IPS-18c (cell line): Measurements from ENCODE around the gene LYZL1.
"Not testable (repeated sequence)": the region's sequence is repeated elsewhere in the genome, so short reads cannot be mapped to it uniquely, and the experiment has no call there.

ENCODE experiments used
- H3K4me3 ChIP-seq: 2 replicates; pipeline ENCODE4 v1.7.0; 2013; ENCODE audit warnings: low read depth, mild to moderate bottlenecking, low read length, moderate library complexity; ENCODE audit not compliant: insufficient read depth
- H3K9me3 ChIP-seq: one replicate; pipeline ENCODE4 v1.6.1; 2013; ENCODE audit warnings: mild to moderate bottlenecking, low read length, moderate library complexity; ENCODE audit not compliant: control insufficient read depth, insufficient read depth

Gene LYZL1

DNA sequence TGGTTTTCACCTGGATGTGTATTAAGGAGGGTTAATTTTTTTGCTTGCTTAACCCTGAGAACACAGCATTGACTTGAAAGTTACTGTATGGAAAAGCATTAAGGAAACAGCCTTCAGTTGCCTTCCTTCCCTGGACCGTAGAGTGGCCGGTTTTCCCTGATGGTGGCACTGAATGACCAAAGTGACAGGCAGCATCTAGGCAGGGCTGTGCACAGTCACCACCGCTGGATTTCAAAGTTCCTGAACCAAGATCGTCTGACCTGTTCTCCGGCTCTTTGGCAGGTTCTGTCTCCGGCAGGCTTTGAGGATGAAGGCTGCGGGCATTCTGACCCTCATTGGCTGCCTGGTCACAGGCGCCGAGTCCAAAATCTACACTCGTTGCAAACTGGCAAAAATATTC, 2.7 kb downstream of the LYZL1 start:
- not testable (repeated sequence) for H3K9me3 ChIP-seq, H3K4me3 ChIP-seq

DNA sequence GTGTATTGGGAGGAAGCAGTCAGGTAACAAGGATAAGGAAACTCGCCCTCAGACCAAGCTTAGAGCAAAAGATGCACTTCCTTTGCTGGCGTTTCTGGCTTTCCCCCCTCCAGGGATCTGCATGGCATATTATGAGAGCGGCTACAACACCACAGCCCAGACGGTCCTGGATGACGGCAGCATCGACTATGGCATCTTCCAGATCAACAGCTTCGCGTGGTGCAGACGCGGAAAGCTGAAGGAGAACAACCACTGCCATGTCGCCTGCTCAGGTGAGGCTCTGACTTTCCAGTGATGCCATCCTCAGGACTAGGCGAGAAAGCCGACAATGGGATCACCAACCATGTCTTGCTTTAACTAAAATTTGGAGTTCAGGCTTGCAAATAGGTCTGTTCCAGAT, 3.5 kb downstream of the LYZL1 start:
- not testable (repeated sequence) for H3K9me3 ChIP-seq, H3K4me3 ChIP-seq

DNA sequence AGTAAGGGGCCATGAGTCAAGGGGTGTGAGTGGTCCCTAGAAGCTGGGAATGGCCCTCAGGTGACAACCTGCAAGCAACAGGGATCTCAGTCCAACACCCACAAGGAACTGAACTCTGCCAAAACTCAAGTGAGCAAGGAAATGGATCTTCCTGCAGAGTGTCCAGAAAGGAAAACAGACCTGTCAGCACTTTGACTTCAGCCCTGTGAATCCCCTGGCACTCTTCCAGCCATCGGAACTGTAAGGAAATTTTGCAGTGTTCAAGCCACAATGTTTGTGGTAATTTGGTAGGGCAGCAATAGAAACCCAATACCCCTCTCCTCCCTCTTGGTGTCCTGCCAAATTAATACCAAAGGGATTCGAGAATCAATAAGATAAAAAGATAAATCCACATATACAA, 6.9 kb downstream of the LYZL1 start:
- Histone ChIP-seq H3K9me3 (peaks cover 2% of the 10 kb centered on the region), H3K4me3 (no peak overlapping the region; the same call in 1 of the 2 replicates)

GRCh38 chr10:29297678-29298077, 8.8 kb downstream of the LYZL1 start:
- H3K9me3 ChIP-seq = peaks cover 4% of the 10 kb centered on the region
- no peak overlapping the region for H3K4me3 ChIP-seq

- no peak overlapping the region for H3K4me3 ChIP-seq
- peaks cover 4% of the 10 kb centered on the region for H3K9me3 ChIP-seq
These were observed 12.6 kb downstream of the LYZL1 start for GRCh38 chr10:29301359-29301910.

DNA sequence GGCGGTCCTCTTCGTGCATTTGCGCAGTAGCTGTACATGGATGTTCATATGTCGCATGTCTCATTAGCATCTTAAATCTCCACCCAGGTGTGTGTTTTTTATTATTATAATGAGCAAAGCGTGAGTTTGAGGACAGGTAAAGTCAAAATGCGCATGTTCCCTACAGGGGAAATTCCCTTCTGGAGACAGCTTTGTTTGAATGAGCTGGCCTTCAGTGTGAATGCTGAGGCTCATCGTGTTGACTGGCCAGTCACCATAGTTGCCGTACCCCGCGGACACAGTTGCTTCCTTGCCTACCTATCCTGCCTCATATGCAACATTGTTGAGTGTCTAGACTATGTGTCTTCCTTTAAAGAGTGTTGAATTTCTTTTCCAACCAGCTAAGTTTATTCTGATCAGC, 13.6 kb downstream of the LYZL1 start:
- H3K9me3 ChIP-seq = peaks cover 4% of the 10 kb centered on the region
- no peak overlapping the region for H3K4me3 ChIP-seq

GRCh38 chr10:29304264-29304994, 15.6 kb downstream of the LYZL1 start:
- Histone ChIP-seq H3K4me3 (no peak overlapping the region), H3K9me3 (peaks cover 4% of the 10 kb centered on the region)

- H3K4me3 ChIP-seq = no peak overlapping the region
- H3K9me3 ChIP-seq = peaks cover 4% of the 10 kb centered on the region
These were observed 16.1 kb downstream of the LYZL1 start for GRCh38 chr10:29304995-29305335.

DNA sequence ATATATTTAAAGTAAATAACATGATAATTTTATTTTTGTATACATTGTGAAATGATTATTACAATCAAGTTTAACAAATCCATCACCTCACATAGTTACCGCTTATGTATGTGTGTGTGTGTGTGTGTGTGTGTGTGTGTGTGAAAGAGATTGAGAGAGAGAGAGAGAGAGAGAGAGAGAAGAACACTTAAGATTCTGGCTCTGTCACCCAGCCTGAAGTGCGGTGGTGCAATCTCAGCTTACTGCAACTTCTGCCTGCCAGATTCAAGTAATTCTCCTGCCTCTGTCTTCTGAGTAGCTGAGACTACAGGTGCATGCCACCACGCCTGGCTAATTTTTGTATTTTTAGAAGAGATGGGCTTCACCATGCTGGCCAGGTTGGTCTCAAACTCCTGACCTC, 17.8 kb downstream of the LYZL1 start:
- no peaks in the 10 kb centered on the region for H3K9me3 ChIP-seq
- H3K4me3 ChIP-seq = no peak overlapping the region

- not testable (repeated sequence) for H3K9me3 ChIP-seq, H3K4me3 ChIP-seq
These were observed 19.3 kb downstream of the LYZL1 start for GRCh38 chr10:29308142-29308541.

GRCh38 chr10:29309465-29309864, 20.6 kb downstream of the LYZL1 start:
- H3K4me3 ChIP-seq = no peak overlapping the region
- H3K9me3 ChIP-seq = no peaks in the 10 kb centered on the region

GRCh38 chr10:29310463-29310862, 21.6 kb downstream of the LYZL1 start:
- not testable (repeated sequence) for H3K4me3 ChIP-seq

GRCh38 chr10:29313071-29313470, 24.2 kb downstream of the LYZL1 start:
- Histone ChIP-seq H3K4me3 (no peak overlapping the region), H3K9me3 (no peaks in the 10 kb centered on the region)

More at GRCh38 chr10:29310463-29310862, 21.6 kb downstream of the LYZL1 start:
- not testable (repeated sequence) for H3K9me3 ChIP-seq

DNA sequence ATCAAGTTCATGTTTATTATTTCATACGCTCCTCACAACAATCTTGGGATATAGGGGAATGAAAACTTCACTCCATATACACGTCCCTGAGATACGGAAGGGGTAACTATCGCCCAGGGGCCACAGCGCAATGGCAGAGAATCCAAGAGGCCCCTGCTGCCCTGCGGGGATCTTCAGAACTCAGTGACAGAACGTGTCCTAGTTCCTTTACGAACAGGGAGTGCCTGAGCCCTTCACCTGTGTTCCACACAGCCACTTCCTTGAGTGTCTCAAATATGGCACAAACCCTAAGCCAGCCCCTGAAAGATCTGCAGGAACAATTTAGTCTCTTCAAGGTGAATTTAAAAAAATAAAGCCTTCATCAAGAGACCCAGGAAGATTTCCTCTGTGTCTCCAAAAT, 25.9 kb downstream of the LYZL1 start:
- Histone ChIP-seq H3K4me3 (no peak overlapping the region), H3K9me3 (no peaks in the 10 kb centered on the region)

DNA sequence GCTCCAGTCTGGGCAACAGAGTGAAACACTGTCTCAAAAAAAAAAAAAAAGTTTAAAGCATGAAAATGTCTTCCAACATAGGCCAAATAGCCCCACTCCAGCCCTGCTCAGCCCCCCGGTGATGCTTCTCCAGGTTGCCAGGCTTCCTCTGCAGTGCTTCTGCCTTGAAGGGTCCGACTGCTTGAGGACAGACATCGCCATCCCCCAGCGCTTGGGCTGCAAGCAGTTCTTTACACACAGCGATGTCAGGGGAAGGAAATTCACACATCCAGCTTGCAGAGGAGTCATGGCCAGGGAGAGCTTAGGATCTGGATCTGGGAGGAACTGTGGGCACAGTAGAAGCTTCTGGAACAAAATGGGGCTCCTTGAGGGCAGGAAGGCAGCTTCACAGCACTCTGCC, 26.9 kb downstream of the LYZL1 start:
- no peak overlapping the region for H3K4me3 ChIP-seq

DNA sequence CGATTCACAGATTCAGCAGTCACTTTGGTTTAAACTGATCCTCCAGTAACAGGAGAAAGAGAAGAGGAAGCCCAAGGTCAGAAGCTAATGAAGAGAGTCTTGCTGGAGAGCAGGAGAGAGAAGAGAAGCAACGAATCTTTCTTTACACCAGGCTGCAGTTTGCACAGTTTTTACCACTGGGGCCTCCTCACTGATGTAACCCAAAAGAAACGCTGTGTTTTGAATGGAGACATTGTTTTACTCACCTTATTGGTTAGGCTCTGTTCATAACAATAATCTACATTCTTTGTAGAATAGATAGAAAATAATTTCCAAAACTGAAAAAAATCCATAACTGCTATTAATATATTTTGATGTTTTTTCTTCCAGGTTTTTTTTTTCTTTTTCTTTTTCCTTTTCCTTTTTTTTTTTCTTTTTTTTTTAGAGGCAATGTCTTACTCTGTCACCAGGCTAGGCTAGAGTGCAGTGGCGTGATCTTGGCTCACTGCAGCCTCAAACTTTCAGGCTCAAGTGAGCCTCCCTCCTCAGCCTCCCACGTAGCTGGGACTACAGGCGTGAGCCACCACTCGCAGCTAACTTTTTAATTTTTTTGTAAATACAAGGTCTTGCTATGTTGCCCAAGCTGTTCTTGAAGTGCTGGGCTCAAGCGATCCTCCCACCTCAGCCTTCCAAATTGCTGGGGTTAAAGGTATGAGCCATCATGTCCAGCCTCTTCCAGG, 27.6 kb downstream of the LYZL1 start:
- no peaks in the 10 kb centered on the region for H3K9me3 ChIP-seq
- H3K4me3 ChIP-seq = no peak overlapping the region

More for the DNA sequence above, 26.9 kb downstream of the LYZL1 start:
- H3K9me3 ChIP-seq = no peaks in the 10 kb centered on the region

DNA sequence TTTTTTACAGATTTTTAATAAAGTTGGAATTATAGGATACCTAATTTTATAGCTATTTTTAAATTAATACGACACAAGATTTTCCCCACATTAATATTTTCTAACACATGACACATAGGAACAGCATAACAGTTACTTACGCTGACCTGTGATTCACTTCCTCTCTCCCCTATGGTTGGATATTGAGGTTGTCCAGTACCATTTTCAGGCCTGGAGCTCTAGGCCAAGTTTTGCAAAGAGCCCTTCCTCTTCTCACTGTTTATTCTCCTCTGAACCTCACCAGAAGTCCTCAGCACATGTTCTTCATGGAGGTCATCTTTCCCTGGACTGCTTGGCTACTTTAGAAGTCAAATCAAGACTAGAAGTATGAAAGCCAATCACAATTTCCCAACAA, 28.2 kb downstream of the LYZL1 start:
- Histone ChIP-seq H3K4me3 (no peak overlapping the region), H3K9me3 (no peaks in the 10 kb centered on the region)

DNA sequence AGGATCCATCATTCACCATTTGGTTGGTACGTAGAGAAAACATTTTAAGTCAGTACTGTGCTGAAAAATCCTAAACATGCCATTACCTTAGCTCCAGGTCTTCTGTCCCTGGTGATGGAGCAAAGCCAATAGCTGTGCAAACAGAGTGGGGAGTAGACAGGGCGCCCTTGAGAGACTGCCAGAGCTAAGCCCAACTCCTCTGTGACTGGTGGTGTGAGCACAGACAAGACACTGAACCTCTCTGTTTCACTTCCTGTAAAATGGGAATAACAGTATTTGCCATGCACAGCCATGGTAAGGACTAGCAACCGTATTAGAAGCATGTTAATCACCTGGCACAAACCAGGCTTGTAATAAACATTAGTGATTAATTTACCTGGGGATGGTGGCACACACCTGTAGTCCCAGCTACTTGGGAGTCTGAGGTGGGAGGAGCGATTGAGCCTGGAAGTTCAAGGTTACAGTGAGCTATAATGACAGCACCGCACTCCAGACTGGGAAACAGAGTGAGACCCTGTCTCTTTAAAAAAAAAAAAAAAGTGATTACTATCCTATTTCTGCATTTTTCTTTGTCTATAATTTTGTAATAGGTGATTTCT, 28.7 kb downstream of the LYZL1 start:
- Histone ChIP-seq H3K4me3 (no peak overlapping the region), H3K9me3 (no peaks in the 10 kb centered on the region)
